Chondrocyte (in vitro differentiated cells): ENCODE results near the gene LHX3. TPM values are rescaled to one million over a fixed set of nuclear protein-coding genes. Genes with fewer than 3 reads are reported as not detected.

Source experiments
- DNase-seq: peaks from one replicate; pipeline ENCODE4 v3.0.0; 2021; ENCODE audit warnings: mixed read lengths, low spot score
- H3K27ac Mint-ChIP-seq: one replicate; pipeline ENCODE4 v1.8.0; 2021; ENCODE audit warnings: mild to moderate bottlenecking, moderate library complexity, mixed read lengths; ENCODE audit not compliant: unreplicated experiment
- H3K27me3 Mint-ChIP-seq: 2 replicates; pipeline ENCODE4 v1.8.0; 2021; ENCODE audit warnings: low read depth, mixed read lengths
- H3K36me3 Mint-ChIP-seq: 2 replicates; pipeline ENCODE4 v1.8.0; 2021; ENCODE audit warnings: low read depth, mixed read lengths
- H3K4me1 Mint-ChIP-seq: 2 replicates; pipeline ENCODE4 v1.8.0; 2021; ENCODE audit warnings: low read depth, mild to moderate bottlenecking, mixed read lengths
- H3K4me3 Mint-ChIP-seq: one replicate; pipeline ENCODE4 v1.8.0; 2021; ENCODE audit warnings: mild to moderate bottlenecking, moderate library complexity, mixed read lengths; ENCODE audit not compliant: unreplicated experiment
- H3K9me3 Mint-ChIP-seq: 2 replicates; pipeline ENCODE4 v1.8.0; 2021; ENCODE audit warnings: low read depth, mixed read lengths
- CTCF ChIP-seq: fragments of 200-600 bp; sonication (generic); IDR thresholded peaks from 2 replicates; pipeline ENCODE4 v1.5.0; 2021; ENCODE audit warnings: antibody characterized with exemption, mild to moderate bottlenecking, moderate library complexity
- total RNA-seq: library from RNA; stranded (reverse); gene quantifications from 3 replicates; pipeline ENCODE4 v1.2.1, GENCODE V29; 2021

LHX3 gene
- total RNA-seq, 1 donor from 2014 or later = not detected

- Mint-ChIP-seq H3K9me3 (no peaks in the 10 kb centered on the region), H3K27ac (no peak overlapping the region), H3K27me3 (peaks cover 25% of the 10 kb centered on the region), H3K4me1 (peaks cover 3% of the 10 kb centered on the region), H3K4me3 (no peak overlapping the region), H3K36me3 (no peaks in the 10 kb centered on the region)
- TF ChIP-seq CTCF = no peak
- no peak for DNase-seq
Observed at GRCh38 chr9:136157477-136158265, 47.3 kb downstream of the LHX3 start.

GRCh38 chr9:136156209-136157120 lies 48.5 kb downstream of the LHX3 start:
- Mint-ChIP-seq H3K27ac (no peak overlapping the region), H3K27me3 (peaks cover 25% of the 10 kb centered on the region), H3K4me3 (no peak overlapping the region), H3K36me3 (no peaks in the 10 kb centered on the region), H3K9me3 (no peaks in the 10 kb centered on the region), H3K4me1 (peaks cover 3% of the 10 kb centered on the region)
- no peak for TF ChIP-seq CTCF
- no peak for DNase-seq

- H3K4me1 Mint-ChIP-seq = peaks cover 3% of the 10 kb centered on the region
- H3K9me3 Mint-ChIP-seq = no peaks in the 10 kb centered on the region
- peaks cover 25% of the 10 kb centered on the region for H3K27me3 Mint-ChIP-seq
- H3K27ac Mint-ChIP-seq = no peak overlapping the region
- H3K4me3 Mint-ChIP-seq = no peak overlapping the region
- DNase-seq = no peak
- TF ChIP-seq CTCF = no peak
- H3K36me3 Mint-ChIP-seq = no peaks in the 10 kb centered on the region
Observed at GRCh38 chr9:136155576-136155975, 49.4 kb downstream of the LHX3 start.

- Mint-ChIP-seq H3K27ac (no peak overlapping the region), H3K4me3 (no peak overlapping the region), H3K27me3 (peaks cover 25% of the 10 kb centered on the region), H3K4me1 (peaks cover 3% of the 10 kb centered on the region), H3K9me3 (no peaks in the 10 kb centered on the region), H3K36me3 (no peaks in the 10 kb centered on the region)
- no peak for TF ChIP-seq CTCF
- no peak for DNase-seq
Observed at GRCh38 chr9:136154943-136155342, 50.0 kb downstream of the LHX3 start.

- no peak overlapping the region for H3K4me3 Mint-ChIP-seq
- H3K4me1 Mint-ChIP-seq = peaks cover 3% of the 10 kb centered on the region
- H3K36me3 Mint-ChIP-seq = no peaks in the 10 kb centered on the region
- no peak overlapping the region for H3K27ac Mint-ChIP-seq
- DNase-seq = no peak
- no peaks in the 10 kb centered on the region for H3K9me3 Mint-ChIP-seq
- no peak for TF ChIP-seq CTCF
- H3K27me3 Mint-ChIP-seq = peaks cover 25% of the 10 kb centered on the region
Observed at GRCh38 chr9:136153381-136154065, 51.4 kb downstream of the LHX3 start.
